SU-DHL-6 (cell line): ENCODE measurements around the gene KRTAP12-3.
"Not testable (repeated sequence)": the region's sequence is repeated elsewhere in the genome, so short reads cannot be mapped to it uniquely, and the experiment has no call there.

ENCODE experiments used
- H2AFZ ChIP-seq: fragments of 200-600 bp; sonication (generic); 2 replicates; pipeline ENCODE4 v1.6.1; 2014; ENCODE audit warnings: low read depth, mild to moderate bottlenecking, moderate library complexity, mixed read lengths, antibody characterized with exemption, low read length; ENCODE audit not compliant: severe bottlenecking
- H3F3A ChIP-seq: fragments of 200-600 bp; shearing (Covaris generic); 2 replicates; pipeline ENCODE4 v1.6.0; 2016; ENCODE audit warnings: antibody characterized with exemption, mild to moderate bottlenecking; ENCODE audit not compliant: insufficient read depth
- H3K27ac ChIP-seq: fragments of 200-600 bp; sonication (generic); 2 replicates; pipeline ENCODE4 v1.5.1; 2016; ENCODE audit warnings: low read depth, mild to moderate bottlenecking, low read length, moderate library complexity, mixed read lengths
- H3K27me3 ChIP-seq: fragments of 200-600 bp; sonication (generic), shearing (Covaris generic); 2 replicates; pipeline ENCODE4 v1.6.0; 2014; ENCODE audit warnings: mild to moderate bottlenecking, low read length
- H3K36me3 ChIP-seq: fragments of 200-600 bp; sonication (generic); 2 replicates; pipeline ENCODE4 v1.6.1; 2014; ENCODE audit warnings: mild to moderate bottlenecking, low read length, mixed read lengths
- H3K4me2 ChIP-seq: fragments of 300-600, 200-600 bp; shearing (Covaris generic), sonication (generic); 2 replicates; pipeline ENCODE4 v1.6.0; 2014; ENCODE audit warnings: low read length, low read depth, mild to moderate bottlenecking; ENCODE audit not compliant: poor library complexity, severe bottlenecking
- H3K4me3 ChIP-seq: fragments of 200-600 bp; sonication (generic); 2 replicates; pipeline ENCODE4 v1.5.1; 2014; ENCODE audit warnings: antibody characterized with exemption, low read length, mild to moderate bottlenecking, mixed read lengths; ENCODE audit not compliant: insufficient read depth, poor library complexity, severe bottlenecking
- H3K79me2 ChIP-seq: fragments of 200-600 bp; sonication (generic); 2 replicates; pipeline ENCODE4 v1.6.1; 2014; ENCODE audit warnings: mild to moderate bottlenecking, low read length, moderate library complexity; ENCODE audit not compliant: insufficient read depth
- H3K9ac ChIP-seq: fragments of 200-600 bp; sonication (generic); 2 replicates; pipeline ENCODE4 v1.7.0; 2014; ENCODE audit warnings: mild to moderate bottlenecking, low read length
- H3K9me2 ChIP-seq: fragments of 200-600 bp; sonication (generic); replicated peaks from 2 replicates; pipeline ENCODE4 v1.6.1; 2014; ENCODE audit warnings: low read length; ENCODE audit not compliant: insufficient read depth
- H3K9me3 ChIP-seq: fragments of 200-600 bp; sonication (generic); 2 replicates; pipeline ENCODE4 v1.6.1; 2014; ENCODE audit warnings: low read length, mixed read lengths; ENCODE audit not compliant: insufficient read depth
- H4K20me1 ChIP-seq: fragments of 200-600 bp; sonication (generic); 2 replicates; pipeline ENCODE4 v1.6.1; 2014; ENCODE audit warnings: low read depth, mild to moderate bottlenecking, antibody characterized with exemption, low read length, moderate library complexity, mixed read lengths
- CTCF ChIP-seq: fragments of 200-600 bp; sonication (generic); IDR thresholded peaks from one replicate; pipeline ENCODE4 v1.5.1; 2017; ENCODE audit warnings: antibody characterized with exemption, mild to moderate bottlenecking, low read length, moderate library complexity; ENCODE audit not compliant: insufficient read depth, poor library complexity, severe bottlenecking
- EZH2phosphoT487 ChIP-seq: fragments of 200-600 bp; sonication (generic), shearing (Covaris generic); conservative IDR thresholded peaks from 2 replicates; pipeline ENCODE4 v1.6.1; 2018; ENCODE audit warnings: mild to moderate bottlenecking, antibody characterized with exemption, low read length, moderate library complexity, mixed read lengths

KRTAP12-3 gene

GRCh38 chr21:44640761-44641160 lies 17.0 kb upstream of the KRTAP12-3 start:
- Histone ChIP-seq H3F3A (no peaks in the 10 kb centered on the region), H3K4me3 (no peak overlapping the region), H3K36me3 (no peaks in the 10 kb centered on the region), H2AFZ (no peak overlapping the region), H3K27me3 (no peaks in the 10 kb centered on the region), H3K9me3 (peaks cover 11% of the 10 kb centered on the region; the same call in 1 of the 2 replicates), H3K27ac (no peak overlapping the region), H3K9me2 (no peaks in the 10 kb centered on the region), H4K20me1 (no peaks in the 10 kb centered on the region), H3K79me2 (no peaks in the 10 kb centered on the region), H3K4me2 (no peak overlapping the region), H3K9ac (no peak overlapping the region)
- TF ChIP-seq EZH2phosphoT487, result no peak
- no peak for TF ChIP-seq CTCF

- Histone ChIP-seq H3F3A (no peaks in the 10 kb centered on the region), H3K9me2 (no peaks in the 10 kb centered on the region), H3K4me3 (no peak overlapping the region), H3K36me3 (no peaks in the 10 kb centered on the region), H3K79me2 (no peaks in the 10 kb centered on the region), H3K27ac (no peak overlapping the region), H3K27me3 (no peaks in the 10 kb centered on the region), H3K9me3 (peaks cover 11% of the 10 kb centered on the region; the same call in 1 of the 2 replicates), H2AFZ (no peak overlapping the region), H3K4me2 (no peak overlapping the region), H3K9ac (no peak overlapping the region), H4K20me1 (no peaks in the 10 kb centered on the region)
- no peak for TF ChIP-seq CTCF
- no peak for TF ChIP-seq EZH2phosphoT487
These were observed 13.9 kb upstream of the KRTAP12-3 start for GRCh38 chr21:44643741-44644310.

- no peaks in the 10 kb centered on the region for H3K9me2 ChIP-seq
- H3K36me3 ChIP-seq, result no peaks in the 10 kb centered on the region
- H3K9ac ChIP-seq, result no peak overlapping the region
- no peaks in the 10 kb centered on the region for H3F3A ChIP-seq
- H4K20me1 ChIP-seq, result no peaks in the 10 kb centered on the region
- peaks cover 11% of the 10 kb centered on the region; the same call in 1 of the 2 replicates for H3K9me3 ChIP-seq
- H3K27me3 ChIP-seq, result no peaks in the 10 kb centered on the region
- no peak overlapping the region for H2AFZ ChIP-seq
- H3K79me2 ChIP-seq, result no peaks in the 10 kb centered on the region
- TF ChIP-seq CTCF, result no peak
- TF ChIP-seq EZH2phosphoT487, result no peak
- H3K27ac ChIP-seq, result no peak overlapping the region
- no peak overlapping the region for H3K4me2 ChIP-seq
- H3K4me3 ChIP-seq, result no peak overlapping the region
These were observed 12.9 kb upstream of the KRTAP12-3 start for GRCh38 chr21:44644878-44645277.

- not testable (repeated sequence) for H3K27ac ChIP-seq, H4K20me1 ChIP-seq, H3K9me2 ChIP-seq, H3K9ac ChIP-seq, H3K27me3 ChIP-seq, H2AFZ ChIP-seq, H3K79me2 ChIP-seq, H3K4me3 ChIP-seq, H3K36me3 ChIP-seq, H3F3A ChIP-seq, H3K4me2 ChIP-seq
- H3K9me3 ChIP-seq, result peaks cover 11% of the 10 kb centered on the region; the same call in 1 of the 2 replicates
These were observed 11.1 kb upstream of the KRTAP12-3 start, which contains the start of gene KRTAP10-11 for GRCh38 chr21:44646366-44647221. Gene KRTAP10-11 (plus strand): TSS chr21:44646414. CDS start chr21:44646459, 45 bp downstream.
